Activated naive CD4-positive, alpha-beta T cell treated with anti-CD3 and anti-CD28 coated beads, Interleukin-2, amount 50 U/mL, for 24 hours (primary cell): Measurements from ENCODE around the gene PADI4.
"Not testable (repeated sequence)": the region's sequence is repeated elsewhere in the genome, so short reads cannot be mapped to it uniquely, and the experiment has no call there.

Source experiments
- H3K27ac Mint-ChIP-seq: one replicate; pipeline ENCODE4 v1.8.0; 2021; ENCODE audit warnings: mild to moderate bottlenecking, mixed read lengths
- H3K27me3 Mint-ChIP-seq: one replicate; pipeline ENCODE4 v1.8.0; 2021; ENCODE audit warnings: mixed read lengths
- H3K36me3 Mint-ChIP-seq: one replicate; pipeline ENCODE4 v1.8.0; 2021; ENCODE audit warnings: mixed read lengths
- H3K4me1 Mint-ChIP-seq: one replicate; pipeline ENCODE4 v1.8.0; 2021; ENCODE audit warnings: mixed read lengths
- H3K4me3 Mint-ChIP-seq: one replicate; pipeline ENCODE4 v1.8.0; 2021; ENCODE audit warnings: mild to moderate bottlenecking, mixed read lengths
- H3K9me3 Mint-ChIP-seq: one replicate; pipeline ENCODE4 v1.8.0; 2021; ENCODE audit warnings: mixed read lengths

PADI4 gene

DNA sequence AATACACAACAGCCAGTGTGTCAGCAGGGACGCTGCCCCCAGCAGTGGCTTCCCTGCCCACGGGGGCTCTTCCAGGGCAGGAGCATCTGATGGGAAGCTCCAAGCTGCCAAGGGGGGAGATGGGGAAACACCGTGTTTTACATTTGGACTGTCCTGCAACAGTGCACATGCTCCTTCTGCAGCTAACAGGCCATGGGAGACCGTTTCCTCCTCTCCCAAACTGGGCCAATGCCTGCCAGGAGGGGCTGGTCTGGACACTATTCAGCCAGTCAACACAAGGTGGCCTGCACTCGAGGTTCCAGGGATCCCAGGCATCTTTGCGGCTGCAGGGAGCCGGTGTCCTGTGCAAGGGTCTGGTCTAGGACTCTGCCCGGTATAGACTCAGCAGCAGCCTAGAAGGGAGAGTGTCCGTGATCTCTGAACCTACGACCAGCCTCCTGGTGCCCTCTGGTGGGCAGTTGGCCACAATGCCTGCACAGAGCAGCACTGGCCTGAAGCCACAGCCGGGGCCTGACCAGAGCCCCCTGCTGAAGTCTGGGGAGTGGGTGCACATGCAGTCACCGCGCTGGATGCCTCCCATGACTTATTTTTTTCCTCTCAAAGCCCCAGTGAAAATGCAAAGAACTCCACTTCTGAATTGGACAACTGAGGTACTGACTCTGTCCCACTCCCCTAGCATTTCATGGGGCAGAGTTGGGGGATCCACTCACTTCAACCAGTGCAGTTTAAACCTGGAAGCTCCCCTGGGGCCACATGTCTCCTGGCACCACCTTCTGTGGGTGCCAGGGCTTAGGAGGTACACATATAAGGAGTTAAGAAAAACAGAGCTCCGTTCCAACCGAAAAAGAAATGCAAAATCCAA is 98.1 kb downstream of the PADI4 start:
- Mint-ChIP-seq H3K36me3 (peaks cover 4% of the 10 kb centered on the region), H3K4me1 (peaks cover 3% of the 10 kb centered on the region), H3K4me3 (no peak overlapping the region)

DNA sequence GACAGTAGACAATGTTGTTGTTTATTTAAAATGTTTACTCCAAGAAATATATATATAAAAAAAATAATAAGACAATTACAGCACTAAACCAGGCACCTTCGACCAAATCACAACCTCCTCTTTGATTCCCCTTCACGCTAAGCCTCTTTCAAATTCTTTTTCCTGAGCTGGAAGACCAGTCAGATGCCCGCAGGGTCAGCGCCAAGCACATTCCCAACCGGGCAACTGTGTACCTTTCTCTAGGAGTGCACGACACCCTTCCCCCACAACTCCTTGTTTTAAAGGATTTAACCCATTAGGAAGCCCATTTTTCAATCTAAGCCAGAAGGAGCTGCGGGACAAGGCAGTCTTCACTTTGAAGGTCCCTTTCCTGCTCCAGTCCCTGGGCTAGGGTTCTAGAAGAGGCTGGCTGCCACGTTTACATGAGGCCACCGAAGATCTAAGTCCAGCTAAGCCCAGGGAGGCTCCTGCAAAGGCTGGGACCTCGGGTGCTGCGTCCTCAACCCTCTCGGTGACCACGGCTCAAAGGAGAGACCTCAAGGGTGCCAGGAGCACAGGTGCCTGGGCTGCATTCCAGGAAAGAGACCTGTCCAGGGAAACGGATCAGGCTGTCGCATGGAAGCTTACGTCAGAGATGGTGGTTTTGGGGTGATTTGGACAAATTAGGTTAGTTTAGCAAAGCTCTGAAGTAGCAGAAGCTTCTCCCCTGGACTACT is 98.9 kb downstream of the PADI4 start:
- not testable (repeated sequence) for H3K4me3 Mint-ChIP-seq, H3K36me3 Mint-ChIP-seq, H3K27ac Mint-ChIP-seq, H3K27me3 Mint-ChIP-seq, H3K9me3 Mint-ChIP-seq, H3K4me1 Mint-ChIP-seq

More for the DNA sequence above, 98.1 kb downstream of the PADI4 start:
- no peaks in the 10 kb centered on the region for H3K27me3 Mint-ChIP-seq
- H3K9me3 Mint-ChIP-seq = no peaks in the 10 kb centered on the region
- H3K27ac Mint-ChIP-seq = no peak overlapping the region

DNA sequence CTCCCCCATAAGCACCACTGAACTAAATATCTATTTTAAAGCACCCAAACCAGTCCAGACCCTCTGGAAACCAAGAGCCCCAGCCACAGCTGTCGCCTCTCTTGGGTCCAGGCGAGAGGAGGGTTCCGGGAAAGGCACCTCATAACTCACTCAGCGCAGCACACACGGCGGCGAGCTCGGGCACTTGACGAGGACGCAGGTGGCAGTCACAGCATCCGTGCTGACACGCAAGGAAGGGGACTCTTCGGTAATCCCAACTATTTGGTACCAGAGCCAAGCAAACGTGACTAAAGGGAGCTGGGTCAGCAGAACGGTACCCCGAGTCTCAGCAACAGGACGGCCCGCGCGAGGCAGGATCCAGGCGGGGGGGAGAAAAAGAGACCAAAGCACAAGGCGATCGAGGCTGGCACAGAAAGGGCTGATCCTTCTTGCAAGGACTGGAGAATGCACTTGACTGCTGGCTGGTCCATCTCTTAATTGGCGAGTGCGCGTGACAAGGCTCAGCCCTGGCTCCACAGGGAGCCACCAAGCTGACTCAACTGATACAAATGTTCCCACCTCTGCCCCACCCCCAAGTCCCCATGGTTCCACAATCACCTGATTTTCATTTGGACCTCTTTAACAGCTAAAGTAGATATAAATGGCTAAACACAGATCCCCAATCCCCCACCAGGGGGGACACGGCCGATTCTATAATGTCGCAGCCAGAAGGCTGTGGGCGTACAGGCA is 100.0 kb downstream of the PADI4 start:
- not testable (repeated sequence) for H3K4me3 Mint-ChIP-seq, H3K27me3 Mint-ChIP-seq, H3K4me1 Mint-ChIP-seq, H3K36me3 Mint-ChIP-seq, H3K27ac Mint-ChIP-seq, H3K9me3 Mint-ChIP-seq

DNA sequence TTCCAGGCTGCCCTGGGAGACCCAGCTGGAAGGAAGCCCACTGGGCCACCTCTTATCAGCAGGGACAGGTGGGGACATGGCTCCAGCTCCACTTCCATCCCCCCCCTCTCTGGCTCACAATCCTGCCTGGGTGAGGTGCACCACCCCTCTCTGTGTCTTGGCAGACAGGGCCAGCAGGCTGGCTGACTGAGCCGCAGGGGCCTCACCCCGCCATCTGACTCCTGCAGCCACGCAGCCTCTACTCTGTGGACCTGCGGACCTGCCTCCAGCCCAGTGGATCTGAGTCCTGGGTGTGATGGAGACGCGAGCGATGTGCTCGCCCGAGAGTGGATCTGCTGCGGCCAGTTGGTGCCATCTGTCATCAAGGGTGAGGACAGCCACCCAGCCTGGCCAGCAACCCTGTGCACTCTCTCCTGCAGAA is 101.4 kb downstream of the PADI4 start:
- Mint-ChIP-seq H3K36me3 (peaks cover 9% of the 10 kb centered on the region), H3K4me3 (no peak overlapping the region), H3K9me3 (no peaks in the 10 kb centered on the region), H3K27ac (no peak overlapping the region), H3K27me3 (no peaks in the 10 kb centered on the region), H3K4me1 (peaks cover 3% of the 10 kb centered on the region)

DNA sequence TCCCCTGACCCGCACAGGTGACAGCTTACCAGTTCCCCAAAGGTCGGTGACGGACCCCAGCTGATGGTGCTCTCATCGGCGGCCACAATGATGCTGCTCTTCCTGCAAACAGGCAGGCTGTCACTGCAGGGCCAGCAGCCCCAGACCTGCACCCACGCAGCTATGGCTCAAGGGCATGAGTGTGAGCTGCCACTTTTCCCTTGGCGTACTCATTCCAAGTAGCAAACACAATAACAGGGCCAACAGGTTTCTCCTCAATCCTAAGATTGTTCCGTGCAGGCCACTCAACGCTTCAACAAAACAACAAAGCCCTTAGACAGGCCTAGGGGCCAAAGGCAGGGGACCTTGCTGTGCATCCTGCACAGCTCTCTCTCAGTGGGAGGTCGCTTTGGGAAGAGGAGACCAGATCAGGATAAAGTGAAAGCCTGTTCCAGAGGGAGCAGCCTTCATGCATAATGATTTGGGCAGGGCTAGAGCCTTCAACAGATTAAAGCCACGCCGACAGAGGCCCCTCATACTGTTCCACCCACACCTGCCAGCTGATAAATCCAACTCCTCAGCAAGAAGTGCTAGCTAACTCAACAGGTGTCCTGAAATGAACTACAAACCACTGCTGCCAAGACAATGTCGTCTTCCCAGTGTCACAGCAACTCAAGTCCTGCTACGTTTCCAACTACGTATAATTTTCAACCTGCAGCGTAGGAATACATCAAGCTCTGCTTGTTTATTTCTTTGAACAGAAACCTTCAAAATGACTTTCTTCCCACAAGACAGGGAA is 104.3 kb downstream of the PADI4 start:
- no peak overlapping the region for H3K27ac Mint-ChIP-seq
- H3K4me3 Mint-ChIP-seq = no peak overlapping the region
- no peaks in the 10 kb centered on the region for H3K27me3 Mint-ChIP-seq
- peaks cover 20% of the 10 kb centered on the region for H3K36me3 Mint-ChIP-seq
- no peaks in the 10 kb centered on the region for H3K9me3 Mint-ChIP-seq
- H3K4me1 Mint-ChIP-seq = no peaks in the 10 kb centered on the region
